Testis (tissue), 3 donors: ENCODE measurements around the gene OLIG2. TPM values are rescaled to one million over a fixed set of nuclear protein-coding genes. Genes with fewer than 3 reads are reported as not detected.

Source experiments
- DNase-seq: peaks from one replicate; pipeline ENCODE4 v3.0.0-alpha.2; 2019
- H3K27ac ChIP-seq, 2 donors: fragments of 200-600 bp; sonication (generic); one replicate each; pipeline ENCODE4 v1.5.1; 2019
- H3K27me3 ChIP-seq: fragments of 200-600 bp; sonication (generic); one replicate; pipeline ENCODE4 v1.5.1; 2019
- H3K36me3 ChIP-seq: fragments of 200-600 bp; sonication (generic); one replicate; pipeline ENCODE4 v1.5.1; 2017; ENCODE audit warnings: low read depth; ENCODE audit errors: missing control alignments
- H3K4me1 ChIP-seq: fragments of 200-600 bp; sonication (generic); one replicate; pipeline ENCODE4 v1.5.1; 2019
- H3K4me3 ChIP-seq, 2 donors: fragments of 200-600 bp; sonication (generic); one replicate each; pipeline ENCODE4 v1.5.1; 2017 to 2019
- H3K9me3 ChIP-seq: fragments of 200-600 bp; sonication (generic); one replicate; pipeline ENCODE4 v1.5.1; 2017
- POLR2A ChIP-seq: fragments of 450-650 bp; IDR thresholded peaks from one replicate; pipeline ENCODE4 v1.6.1; 2017; ENCODE audit warnings: antibody characterized with exemption, mild to moderate bottlenecking, moderate library complexity
- WGBS, 2 donors: methylation state at CpG; one replicate each; pipeline ENCODE4 v1.1.5; 2018; 5-methylcytosine and 5-hydroxymethylcytosine counted together
- intact Hi-C: fragments of 100-400 bp; cut with DNase I; formaldehyde crosslinking; loops from one replicate; pipeline ENCODE4 v1.15.1; 2023; ENCODE audit warnings: low total_unique reads
- polyA plus RNA-seq: library from polyadenylated mRNA; stranded (reverse); fragments of 350-450 nt; fragmentation: Illumina TruSeq; extraction: RNeasy Lipid Tissue Mini Kit (QIAGEN cat#74804); gene quantifications from one replicate; pipeline ENCODE4 v1.2.3, GENCODE V29; 2014; ENCODE audit warnings: low read depth, low replicate concordance; ENCODE audit not compliant: insufficient read depth
- total RNA-seq, 2 donors: library from RNA; depleted of rRNA; stranded (reverse); fragments of >200 nt; gene quantifications; one replicate each; pipeline ENCODE4 v1.2.3, GENCODE V29; 2016
- TF ChIP-seq, protein P1 (sequence below), 3 experiments: fragments of 450-650 bp in 2 of 3; fragments of 200-600 bp in 1 of 3; sonication (generic) in 1 of 3; IDR thresholded peaks; one replicate each; pipeline ENCODE4 v1.5.1; 2016 to 2019; ENCODE audit warnings: antibody characterized with exemption in 3 of 3, mild to moderate bottlenecking in 2 of 3, moderate library complexity in 1 of 3

The OLIG2 gene
- total and polyA plus RNA-seq, 3 donors from 2014 or later = not detected

DNA sequence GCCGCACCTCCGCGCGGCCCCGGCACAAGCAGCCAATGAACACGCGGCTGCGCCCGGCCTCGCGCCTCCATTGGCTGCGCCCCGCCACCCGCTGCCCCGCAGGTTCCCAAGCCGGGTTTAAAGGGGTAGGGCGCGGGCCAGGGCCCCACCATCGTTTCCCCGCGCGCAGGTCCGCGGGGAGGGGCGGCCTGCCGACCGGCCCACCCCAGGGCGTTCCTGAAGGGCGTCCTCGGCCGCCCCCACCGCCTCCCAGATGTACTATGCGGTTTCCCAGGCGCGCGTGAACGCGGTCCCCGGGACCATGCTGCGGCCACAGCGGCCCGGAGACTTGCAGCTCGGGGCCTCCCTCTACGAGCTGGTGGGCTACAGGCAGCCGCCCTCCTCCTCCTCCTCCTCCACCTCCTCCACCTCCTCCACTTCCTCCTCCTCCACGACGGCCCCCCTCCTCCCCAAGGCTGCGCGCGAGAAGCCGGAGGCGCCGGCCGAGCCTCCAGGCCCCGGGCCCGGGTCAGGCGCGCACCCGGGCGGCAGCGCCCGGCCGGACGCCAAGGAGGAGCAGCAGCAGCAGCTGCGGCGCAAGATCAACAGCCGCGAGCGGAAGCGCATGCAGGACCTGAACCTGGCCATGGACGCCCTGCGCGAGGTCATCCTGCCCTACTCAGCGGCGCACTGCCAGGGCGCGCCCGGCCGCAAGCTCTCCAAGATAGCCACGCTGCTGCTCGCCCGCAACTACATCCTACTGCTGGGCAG lies 44.4 kb downstream of the OLIG2 start, which contains the start of gene OLIG1:
TSS of gene OLIG1 (plus strand) at position 148 of the 750 bp plus-strand sequence. CDS start at position 254, 106 bp downstream.
- TF ChIP-seq, protein P1, sequence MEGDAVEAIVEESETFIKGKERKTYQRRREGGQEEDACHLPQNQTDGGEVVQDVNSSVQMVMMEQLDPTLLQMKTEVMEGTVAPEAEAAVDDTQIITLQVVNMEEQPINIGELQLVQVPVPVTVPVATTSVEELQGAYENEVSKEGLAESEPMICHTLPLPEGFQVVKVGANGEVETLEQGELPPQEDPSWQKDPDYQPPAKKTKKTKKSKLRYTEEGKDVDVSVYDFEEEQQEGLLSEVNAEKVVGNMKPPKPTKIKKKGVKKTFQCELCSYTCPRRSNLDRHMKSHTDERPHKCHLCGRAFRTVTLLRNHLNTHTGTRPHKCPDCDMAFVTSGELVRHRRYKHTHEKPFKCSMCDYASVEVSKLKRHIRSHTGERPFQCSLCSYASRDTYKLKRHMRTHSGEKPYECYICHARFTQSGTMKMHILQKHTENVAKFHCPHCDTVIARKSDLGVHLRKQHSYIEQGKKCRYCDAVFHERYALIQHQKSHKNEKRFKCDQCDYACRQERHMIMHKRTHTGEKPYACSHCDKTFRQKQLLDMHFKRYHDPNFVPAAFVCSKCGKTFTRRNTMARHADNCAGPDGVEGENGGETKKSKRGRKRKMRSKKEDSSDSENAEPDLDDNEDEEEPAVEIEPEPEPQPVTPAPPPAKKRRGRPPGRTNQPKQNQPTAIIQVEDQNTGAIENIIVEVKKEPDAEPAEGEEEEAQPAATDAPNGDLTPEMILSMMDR (IDR thresholded peaks at IDR 0.05) = no peak
- no peak for TF ChIP-seq POLR2A
- no peaks in the 10 kb centered on the region for H3K36me3 ChIP-seq
- intact Hi-C loops = no loop called here
- H3K9me3 ChIP-seq = no peaks in the 10 kb centered on the region
- 0 to 1% methylated on average over 11 to 67 of the region's 82 CpGs for WGBS, 2 donors
- peak within 1 kb of the TSS; percentile 37 to 58 for H3K4me3 ChIP-seq
- H3K27me3 ChIP-seq = no peaks in the 10 kb centered on the region
- H3K4me1 ChIP-seq = no peaks in the 10 kb centered on the region
- peak; percentile 73 for DNase-seq
- no peak within 1 kb of the TSS for H3K27ac ChIP-seq

- WGBS, 2 donors = 2% methylated on average over 18 of the region's 44 CpGs; no CpG with 5 or more reads in 1 of the 2 donors
- H3K9me3 ChIP-seq = no peaks in the 10 kb centered on the region
- no peak overlapping the region for H3K27ac ChIP-seq
- H3K27me3 ChIP-seq = no peaks in the 10 kb centered on the region
- no peak for DNase-seq
- intact Hi-C loops = no loop called here
- no peaks in the 10 kb centered on the region for H3K36me3 ChIP-seq
- TF ChIP-seq, protein P1 (IDR thresholded peaks at IDR 0.05) = no peak
- no peak for TF ChIP-seq POLR2A
- no peaks in the 10 kb centered on the region for H3K4me1 ChIP-seq
- H3K4me3 ChIP-seq = peak overlapping the region; percentile 24 to 58
Observed at GRCh38 chr21:33070744-33070997, 44.9 kb downstream of the OLIG2 start.

GRCh38 chr21:33070998-33071769 lies 45.4 kb downstream of the OLIG2 start:
- no peak overlapping the region for H3K27ac ChIP-seq
- intact Hi-C loops = no loop called here
- H3K27me3 ChIP-seq = no peaks in the 10 kb centered on the region

GRCh38 chr21:33071770-33072306 lies 46.1 kb downstream of the OLIG2 start:
- H3K27ac ChIP-seq = no peak overlapping the region
- H3K27me3 ChIP-seq = no peaks in the 10 kb centered on the region
- intact Hi-C loops = no loop called here
- no peaks in the 10 kb centered on the region for H3K9me3 ChIP-seq
- no peaks in the 10 kb centered on the region for H3K4me1 ChIP-seq
- H3K36me3 ChIP-seq = no peaks in the 10 kb centered on the region
- peak overlapping the region in 1 of 2 donors; percentile 58 for H3K4me3 ChIP-seq
- TF ChIP-seq, protein P1 (IDR thresholded peaks at IDR 0.05) = no peak
- no peak for TF ChIP-seq POLR2A
- DNase-seq = no peak
- WGBS, 2 donors = 3% methylated on average over 37 to 38 of the region's 38 CpGs

More at GRCh38 chr21:33070998-33071769, 45.4 kb downstream of the OLIG2 start:
- Histone ChIP-seq H3K4me3 (peak overlapping the region; percentile 24 to 58), H3K36me3 (no peaks in the 10 kb centered on the region), H3K4me1 (no peaks in the 10 kb centered on the region), H3K9me3 (no peaks in the 10 kb centered on the region)
- 0 to 3% methylated on average over 1 to 56 of the region's 69 CpGs for WGBS, 2 donors
- no peak for DNase-seq
- TF ChIP-seq, protein P1 (IDR thresholded peaks at IDR 0.05) = no peak
- no peak for TF ChIP-seq POLR2A
